GM06990 (cell line): ENCODE data around the gene BLNK.
A peak's percentile ranks its signal among the peaks of the same experiment; 100 is the strongest.

ENCODE experiments used
- DNase-seq: peaks from one replicate; pipeline ENCODE4 v3.0.0-alpha.2; 2011; ENCODE audit not compliant: insufficient read length; ENCODE audit errors: extremely low read depth
- H3K27me3 ChIP-seq: replicated peaks from 2 replicates; pipeline ENCODE4 v1.6.0; 2011; ENCODE audit warnings: low read length; ENCODE audit not compliant: control insufficient read depth, insufficient read depth
- H3K36me3 ChIP-seq: 2 replicates; pipeline ENCODE4 v1.5.1; 2011; ENCODE audit warnings: low read length; ENCODE audit not compliant: control insufficient read depth, insufficient read depth
- H3K4me3 ChIP-seq: replicated peaks from 2 replicates; pipeline ENCODE4 v1.5.1; 2011; ENCODE audit warnings: low read depth, mild to moderate bottlenecking, control low read depth, low read length
- CTCF ChIP-seq: IDR thresholded peaks from 2 replicates; pipeline ENCODE4 v1.5.1; 2011; ENCODE audit warnings: low read length, control low read depth, mild to moderate bottlenecking, inconsistent platforms; ENCODE audit not compliant: insufficient read depth, poor library complexity, severe bottlenecking

Gene BLNK

GRCh38 chr10:96276831-96277230 lies 5.5 kb upstream of the BLNK start:
- H3K27me3 ChIP-seq: no peaks in the 10 kb centered on the region
- TF ChIP-seq CTCF: no peak
- H3K36me3 ChIP-seq: no peaks in the 10 kb centered on the region
- no peak for DNase-seq
- no peak overlapping the region for H3K4me3 ChIP-seq

GRCh38 chr10:96276426-96276825 lies 5.1 kb upstream of the BLNK start:
- Histone ChIP-seq H3K4me3 (no peak overlapping the region), H3K27me3 (no peaks in the 10 kb centered on the region), H3K36me3 (no peaks in the 10 kb centered on the region)
- no peak for TF ChIP-seq CTCF
- no peak for DNase-seq

GRCh38 chr10:96275685-96276418 lies 4.5 kb upstream of the BLNK start:
- Histone ChIP-seq H3K36me3 (no peaks in the 10 kb centered on the region), H3K27me3 (no peaks in the 10 kb centered on the region), H3K4me3 (no peak overlapping the region)
- no peak for TF ChIP-seq CTCF
- no peak for DNase-seq

- Histone ChIP-seq H3K4me3 (peak overlapping the region; percentile 65), H3K27me3 (no peaks in the 10 kb centered on the region), H3K36me3 (no peaks in the 10 kb centered on the region)
- DNase-seq: no peak
- no peak for TF ChIP-seq CTCF
These were observed 1.2 kb upstream of the BLNK start for GRCh38 chr10:96272316-96273280.

GRCh38 chr10:96270571-96270970 lies 798 bp downstream of the BLNK start:
- H3K36me3 ChIP-seq: peaks cover 12% of the 10 kb centered on the region
- TF ChIP-seq CTCF: no peak
- DNase-seq: no peak
- H3K4me3 ChIP-seq: peak overlapping the region; percentile 65
- H3K27me3 ChIP-seq: no peaks in the 10 kb centered on the region
